Naive B cell (primary cell): ENCODE measurements around the gene DNAJC18. TPM values are rescaled to one million over a fixed set of nuclear protein-coding genes. Genes with fewer than 3 reads are reported as not detected.
"Not testable (repeated sequence)": the region's sequence is repeated elsewhere in the genome, so short reads cannot be mapped to it uniquely, and the experiment has no call there.

ENCODE experiments used
- ATAC-seq, 2 donors: fragments of 150-1000 bp; cut with Tn5 transposase; 2 replicates each; pipeline ENCODE4 v1.10.0; 2021; ENCODE audit warnings: low read depth in 2 of 2, mild to moderate bottlenecking in 2 of 2, moderate library complexity in 2 of 2
- DNase-seq: peaks from one replicate; pipeline ENCODE4 v3.0.0; 2022
- H3K27ac Mint-ChIP-seq, 6 donors: one replicate each; pipeline ENCODE4 v1.8.0; 2020 to 2022; ENCODE audit warnings: mild to moderate bottlenecking in 6 of 6, mixed read lengths in 6 of 6, moderate library complexity in 5 of 6, inconsistent platforms in 2 of 6
- H3K27me3 Mint-ChIP-seq, 3 donors: one replicate each; pipeline ENCODE4 v1.8.0; 2021 to 2022; ENCODE audit warnings: mixed read lengths in 3 of 3, mild to moderate bottlenecking in 1 of 3
- H3K36me3 Mint-ChIP-seq, 2 donors: one replicate each; pipeline ENCODE4 v1.8.0; 2020 to 2022; ENCODE audit warnings: mixed read lengths in 2 of 2, inconsistent platforms in 1 of 2, mild to moderate bottlenecking in 1 of 2
- H3K4me1 Mint-ChIP-seq, 3 donors: one replicate each; pipeline ENCODE4 v1.8.0; 2020 to 2022; ENCODE audit warnings: mixed read lengths in 3 of 3, inconsistent platforms in 1 of 3, mild to moderate bottlenecking in 1 of 3, moderate library complexity in 1 of 3
- H3K4me3 Mint-ChIP-seq, 8 donors: one replicate each; pipeline ENCODE4 v1.8.0; 2020 to 2022; ENCODE audit warnings: mild to moderate bottlenecking in 8 of 8, mixed read lengths in 8 of 8, moderate library complexity in 8 of 8, inconsistent platforms in 2 of 8
- H3K9me3 Mint-ChIP-seq, 7 donors: one replicate each; pipeline ENCODE4 v1.8.0; 2020 to 2022; ENCODE audit warnings: mixed read lengths in 7 of 7, mild to moderate bottlenecking in 5 of 7, inconsistent platforms in 2 of 7, moderate library complexity in 1 of 7
- polyA plus RNA-seq, 6 donors: library from polyadenylated mRNA; unstranded; fragments of 300-500 nt; fragmentation: Illumina TruSeq; gene quantifications; one replicate each; pipeline ENCODE4 v1.2.3, GENCODE V29; 2021; ENCODE audit warnings: low read depth in 6 of 6

The DNAJC18 gene
- polyA plus RNA-seq, 6 donors from 2014 or later, result 4.3 to 10.0 (median 4.8) TPM; not detected in 1

GRCh38 chr5:139457241-139457640, 17.9 kb upstream of the DNAJC18 start:
- no peak for DNase-seq
- H3K27ac Mint-ChIP-seq, result peak overlapping the region in 2 of 6 donors; percentile 41 to 61
- H3K4me1 Mint-ChIP-seq, result peaks cover 10 to 16% (median 13%) of the 10 kb centered on the region in 3 donors
- no peak for ATAC-seq
- H3K36me3 Mint-ChIP-seq, result no peaks in the 10 kb centered on the region
- H3K9me3 Mint-ChIP-seq, result no peaks in the 10 kb centered on the region
- H3K27me3 Mint-ChIP-seq, result no peaks in the 10 kb centered on the region
- no peak overlapping the region for H3K4me3 Mint-ChIP-seq

GRCh38 chr5:139456776-139457175, 17.5 kb upstream of the DNAJC18 start:
- H3K27me3 Mint-ChIP-seq, result no peaks in the 10 kb centered on the region
- H3K4me3 Mint-ChIP-seq, result peak overlapping the region in 1 of 8 donors; percentile 71
- ATAC-seq (no peak), DNase-seq (no peak)
- no peaks in the 10 kb centered on the region for H3K36me3 Mint-ChIP-seq
- H3K27ac Mint-ChIP-seq, result peak overlapping the region in 2 of 6 donors; percentile 41 to 78
- peaks cover 10 to 16% (median 13%) of the 10 kb centered on the region in 3 donors for H3K4me1 Mint-ChIP-seq
- H3K9me3 Mint-ChIP-seq, result no peaks in the 10 kb centered on the region

- Mint-ChIP-seq H3K27ac (peak overlapping the region in 2 of 6 donors; percentile 17 to 66), H3K36me3 (no peaks in the 10 kb centered on the region)
Measured at GRCh38 chr5:139454568-139455290, 15.4 kb upstream of the DNAJC18 start.

GRCh38 chr5:139453683-139454567, 14.6 kb upstream of the DNAJC18 start:
- DNase-seq (no peak), ATAC-seq (peak in 1 of 2 donors; percentile 47)
- Mint-ChIP-seq H3K27ac (peak overlapping the region in 3 of 6 donors; percentile 17 to 44 (median 30)), H3K36me3 (no peaks in the 10 kb centered on the region), H3K27me3 (no peaks in the 10 kb centered on the region), H3K4me3 (no peak overlapping the region), H3K4me1 (peaks cover 10 to 16% (median 13%) of the 10 kb centered on the region in 3 donors), H3K9me3 (no peaks in the 10 kb centered on the region)

More at GRCh38 chr5:139454568-139455290, 15.4 kb upstream of the DNAJC18 start:
- ATAC-seq (no peak), DNase-seq (no peak)
- H3K4me1 Mint-ChIP-seq, result peaks cover 10 to 16% (median 13%) of the 10 kb centered on the region in 3 donors
- H3K4me3 Mint-ChIP-seq, result peak overlapping the region in 1 of 8 donors; percentile 59
- no peaks in the 10 kb centered on the region for H3K9me3 Mint-ChIP-seq
- H3K27me3 Mint-ChIP-seq, result no peaks in the 10 kb centered on the region

- Mint-ChIP-seq H3K4me1 (peaks cover 10 to 14% (median 13%) of the 10 kb centered on the region in 3 donors), H3K9me3 (no peaks in the 10 kb centered on the region), H3K27ac (no peak overlapping the region), H3K4me3 (no peak overlapping the region), H3K27me3 (no peaks in the 10 kb centered on the region), H3K36me3 (no peaks in the 10 kb centered on the region)
- ATAC-seq, result no peak
- DNase-seq, result no peak
Measured at GRCh38 chr5:139451878-139452660, 12.7 kb upstream of the DNAJC18 start.

- no peak overlapping the region for H3K27ac Mint-ChIP-seq
- H3K36me3 Mint-ChIP-seq, result no peaks in the 10 kb centered on the region
- H3K9me3 Mint-ChIP-seq, result no peaks in the 10 kb centered on the region
- peaks cover 10 to 13% (median 13%) of the 10 kb centered on the region in 3 donors for H3K4me1 Mint-ChIP-seq
- ATAC-seq (no peak), DNase-seq (no peak)
- H3K27me3 Mint-ChIP-seq, result no peaks in the 10 kb centered on the region
- H3K4me3 Mint-ChIP-seq, result no peak overlapping the region
Measured at GRCh38 chr5:139451176-139451575, 11.9 kb upstream of the DNAJC18 start.

GRCh38 chr5:139446956-139447779, 7.8 kb upstream of the DNAJC18 start:
- DNase-seq (no peak), ATAC-seq (no peak)
- H3K27ac Mint-ChIP-seq, result peak overlapping the region in 4 of 6 donors; percentile 24 to 41 (median 30)
- H3K27me3 Mint-ChIP-seq, result no peaks in the 10 kb centered on the region
- no peaks in the 10 kb centered on the region for H3K36me3 Mint-ChIP-seq
- no peaks in the 10 kb centered on the region for H3K4me1 Mint-ChIP-seq
- no peaks in the 10 kb centered on the region for H3K9me3 Mint-ChIP-seq
- no peak overlapping the region for H3K4me3 Mint-ChIP-seq

GRCh38 chr5:139445325-139446170, 6.2 kb upstream of the DNAJC18 start:
- H3K9me3 Mint-ChIP-seq, result no peaks in the 10 kb centered on the region
- ATAC-seq (no peak), DNase-seq (no peak)
- H3K27me3 Mint-ChIP-seq, result no peaks in the 10 kb centered on the region
- no peak overlapping the region for H3K4me3 Mint-ChIP-seq
- no peaks in the 10 kb centered on the region for H3K36me3 Mint-ChIP-seq
- H3K27ac Mint-ChIP-seq, result no peak overlapping the region
- H3K4me1 Mint-ChIP-seq, result no peaks in the 10 kb centered on the region

- Mint-ChIP-seq H3K4me1 (peaks cover 7 to 9% (median 7%) of the 10 kb centered on the region in 3 donors), H3K4me3 (no peak overlapping the region), H3K27ac (no peak overlapping the region), H3K27me3 (no peaks in the 10 kb centered on the region), H3K9me3 (no peaks in the 10 kb centered on the region), H3K36me3 (no peaks in the 10 kb centered on the region)
- DNase-seq (no peak), ATAC-seq (no peak)
Measured at GRCh38 chr5:139443831-139444453, 4.6 kb upstream of the DNAJC18 start.

- DNase-seq, H3K36me3 Mint-ChIP-seq, H3K27me3 Mint-ChIP-seq, ATAC-seq, H3K9me3 Mint-ChIP-seq: not testable (repeated sequence)
- Mint-ChIP-seq H3K27ac (peak overlapping the region in 2 of 6 donors; percentile 61 to 100), H3K4me3 (peak overlapping the region in 2 of 8 donors; percentile 90 to 99), H3K4me1 (peaks cover 13 to 22% (median 14%) of the 10 kb centered on the region in 3 donors)
Measured at GRCh38 chr5:139440416-139440815, 1.1 kb upstream of the DNAJC18 start.

- Mint-ChIP-seq H3K27ac (peak overlapping the region in 4 of 6 donors; percentile 5 to 100 (median 100)), H3K36me3 (no peaks in the 10 kb centered on the region), H3K4me3 (peak overlapping the region; percentile 90 to 100 (median 99)), H3K4me1 (peaks cover 13 to 22% (median 14%) of the 10 kb centered on the region in 3 donors), H3K9me3 (no peaks in the 10 kb centered on the region), H3K27me3 (no peaks in the 10 kb centered on the region)
- no peak for DNase-seq
- no peak for ATAC-seq
Measured at GRCh38 chr5:139438707-139439012, 665 bp downstream of the DNAJC18 start.
